ENCODE data around the gene STAC2. TPM values are rescaled to one million over a fixed set of nuclear protein-coding genes. Genes with fewer than 3 reads are reported as not detected.

STAC2 gene
- total and polyA plus RNA-seq, 2 experiments from 2014 or later, result not detected

DNA sequence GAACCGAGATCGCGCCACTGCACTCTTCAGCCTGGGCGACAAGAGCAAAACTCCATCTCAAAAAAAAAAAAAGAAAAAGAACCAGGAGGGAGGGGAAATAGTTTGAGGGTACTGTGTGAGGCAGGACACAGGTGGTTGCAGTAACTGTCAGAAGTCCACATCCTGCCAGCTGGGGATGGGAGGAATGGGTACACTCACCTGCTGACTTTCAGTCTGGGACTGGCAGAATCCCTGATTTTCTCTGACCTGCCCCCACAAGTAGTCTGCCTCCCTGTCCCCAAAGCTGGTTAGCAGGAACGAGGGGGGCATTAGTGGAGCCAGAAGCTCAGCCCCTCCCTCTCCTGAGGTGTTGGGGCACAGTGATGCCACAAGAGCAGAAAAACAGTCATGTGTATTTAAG, 52.7 kb downstream of the STAC2 start:
- H3K27me3 ChIP-seq (replicated peaks; ENCODE audit: insufficient read depth), result no peaks in the 10 kb centered on the region
- no peak overlapping the region for H2AFZ ChIP-seq
- WGBS, 2 experiments (ENCODE audit: low coverage in 1 of 2, low lambda C conversion rate in 2 of 2, missing lambda C conversion rate in 2 of 2), result 66 to 68% methylated on average over 5 of the region's 5 CpGs
- TF ChIP-seq EZH2phosphoT487 (IDR thresholded peaks at IDR 0.05; ENCODE audit: insufficient read depth, low read depth) (no peak), EZH2 (IDR thresholded peaks at IDR 0.05; ENCODE audit: insufficient read depth, poor library complexity, severe bottlenecking) (no peak)
- in situ Hi-C loops (cut with MboI), result no loop called here
- no peak overlapping the region for H3K9ac ChIP-seq
- no peaks in the 10 kb centered on the region for H4K20me1 ChIP-seq (ENCODE audit: insufficient read depth)
- H3K4me3 ChIP-seq, result no peak overlapping the region
- no peaks in the 10 kb centered on the region for H3K79me2 ChIP-seq (ENCODE audit: insufficient read depth)
- no peak overlapping the region for H3K27ac ChIP-seq
- H3F3A ChIP-seq (ENCODE audit: insufficient read depth), result no peaks in the 10 kb centered on the region
- no peaks in the 10 kb centered on the region for H3K4me1 ChIP-seq (ENCODE audit: insufficient read depth)
- H3K4me2 ChIP-seq (ENCODE audit: unreplicated experiment), result no peak overlapping the region
- DNase-seq, result no peak
- H3K36me3 ChIP-seq (ENCODE audit: low read depth), result peaks cover 10% of the 10 kb centered on the region; the same call in 1 of the 2 replicates
- no peaks in the 10 kb centered on the region for H3K9me3 ChIP-seq (ENCODE audit: low read depth)
- H3K9me2 ChIP-seq (ENCODE audit: insufficient read depth), result no peaks in the 10 kb centered on the region

DNA sequence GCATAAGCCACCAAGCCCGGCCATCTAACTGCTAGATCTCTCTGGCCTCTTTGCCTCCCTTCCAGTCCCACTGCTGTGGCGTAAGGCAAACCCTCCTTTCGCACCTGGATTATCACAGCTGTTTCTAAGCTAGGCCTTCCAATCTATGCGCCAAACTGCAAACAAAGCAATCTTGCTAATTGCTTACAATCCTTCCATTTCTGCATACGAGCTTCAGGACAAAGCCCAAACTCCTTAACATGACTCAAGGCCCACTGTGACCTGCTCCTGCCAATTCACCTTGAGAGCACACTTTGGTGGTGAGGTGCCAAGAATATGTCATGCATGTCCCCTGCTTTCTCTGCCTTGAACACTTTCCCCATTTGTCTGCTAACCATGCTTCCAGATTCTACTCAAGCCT, 53.8 kb downstream of the STAC2 start:
- Histone ChIP-seq H3K9me3 (ENCODE audit: low read depth) (no peaks in the 10 kb centered on the region), H3K4me1 (ENCODE audit: insufficient read depth) (no peaks in the 10 kb centered on the region), H3K9me2 (ENCODE audit: insufficient read depth) (no peaks in the 10 kb centered on the region), H3K36me3 (ENCODE audit: low read depth) (no peaks in the 10 kb centered on the region), H2AFZ (no peak overlapping the region), H3K4me2 (ENCODE audit: unreplicated experiment) (no peak overlapping the region), H3K79me2 (ENCODE audit: insufficient read depth) (no peaks in the 10 kb centered on the region), H3F3A (ENCODE audit: insufficient read depth) (no peaks in the 10 kb centered on the region), H4K20me1 (ENCODE audit: insufficient read depth) (no peaks in the 10 kb centered on the region), H3K4me3 (no peak overlapping the region), H3K27me3 (replicated peaks; ENCODE audit: insufficient read depth) (no peaks in the 10 kb centered on the region), H3K9ac (no peak overlapping the region), H3K27ac (no peak overlapping the region)
- WGBS, 2 experiments (ENCODE audit: low coverage in 1 of 2, low lambda C conversion rate in 2 of 2, missing lambda C conversion rate in 2 of 2), result 70 to 75% methylated on average over 5 of the region's 5 CpGs
- no peak for DNase-seq
- no peak for TF ChIP-seq EZH2 (IDR thresholded peaks at IDR 0.05; ENCODE audit: insufficient read depth, poor library complexity, severe bottlenecking)
- TF ChIP-seq EZH2phosphoT487 (IDR thresholded peaks at IDR 0.05; ENCODE audit: insufficient read depth, low read depth), result no peak
- in situ Hi-C loops (cut with MboI), result no loop called here

DNA sequence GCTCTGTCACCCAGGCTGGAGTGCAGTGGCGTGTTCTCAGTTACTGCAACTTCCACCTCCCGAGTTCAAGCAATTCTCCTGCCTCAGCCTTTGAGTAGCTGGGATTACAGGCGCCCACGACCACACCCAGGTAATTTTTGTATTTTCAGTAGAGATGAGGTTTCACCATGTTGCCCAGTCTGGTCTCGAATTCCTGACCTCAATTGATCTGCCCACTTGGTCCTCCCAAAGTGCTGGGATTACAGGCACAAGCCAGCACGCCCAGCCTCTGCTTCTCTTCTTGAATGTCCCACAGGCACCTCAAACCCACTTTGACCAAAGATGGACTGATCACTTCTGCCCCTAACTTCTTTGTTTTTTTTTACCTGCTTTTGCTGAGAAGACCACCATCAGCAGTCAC, 55.2 kb downstream of the STAC2 start:
- no peaks in the 10 kb centered on the region for H3F3A ChIP-seq (ENCODE audit: insufficient read depth)
- in situ Hi-C loops (cut with MboI), result no loop called here
- H3K9me2 ChIP-seq (ENCODE audit: insufficient read depth), result no peaks in the 10 kb centered on the region
- no peak overlapping the region for H2AFZ ChIP-seq
- WGBS, 2 experiments (ENCODE audit: low coverage in 1 of 2, low lambda C conversion rate in 2 of 2, missing lambda C conversion rate in 2 of 2), result 65 to 69% methylated on average over 6 of the region's 6 CpGs
- H3K4me1 ChIP-seq (ENCODE audit: insufficient read depth), result no peaks in the 10 kb centered on the region
- no peak overlapping the region for H3K4me3 ChIP-seq
- H3K4me2 ChIP-seq (ENCODE audit: unreplicated experiment), result no peak overlapping the region
- no peak overlapping the region for H3K9ac ChIP-seq
- DNase-seq, result no peak
- H3K9me3 ChIP-seq (ENCODE audit: low read depth), result no peaks in the 10 kb centered on the region
- no peaks in the 10 kb centered on the region for H3K79me2 ChIP-seq (ENCODE audit: insufficient read depth)
- H4K20me1 ChIP-seq (ENCODE audit: insufficient read depth), result no peaks in the 10 kb centered on the region
- H3K27me3 ChIP-seq (replicated peaks; ENCODE audit: insufficient read depth), result no peaks in the 10 kb centered on the region; the same call in 1 of the 2 replicates
- no peak for TF ChIP-seq EZH2phosphoT487 (IDR thresholded peaks at IDR 0.05; ENCODE audit: insufficient read depth, low read depth)
- TF ChIP-seq EZH2 (IDR thresholded peaks at IDR 0.05; ENCODE audit: insufficient read depth, poor library complexity, severe bottlenecking), result no peak
- H3K27ac ChIP-seq, result no peak overlapping the region
- no peaks in the 10 kb centered on the region for H3K36me3 ChIP-seq (ENCODE audit: low read depth)

DNA sequence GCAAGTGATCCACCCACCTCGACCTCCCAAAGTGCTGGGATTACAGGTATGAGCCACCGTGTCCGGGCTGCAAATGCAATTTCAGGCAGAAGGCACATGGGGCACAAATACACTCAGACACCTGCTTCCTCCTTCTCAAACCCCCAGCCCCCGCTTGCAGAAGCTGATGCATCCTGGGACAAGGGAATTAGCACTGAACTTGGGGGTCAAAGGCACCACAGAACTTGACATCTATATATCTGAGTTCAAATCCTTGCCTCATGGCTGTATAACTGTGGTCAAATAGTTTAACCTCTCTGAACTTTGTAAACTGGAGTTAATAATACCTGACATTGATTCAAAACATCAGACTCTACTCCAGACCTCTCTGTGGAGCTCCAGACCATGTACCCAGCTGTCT, 55.6 kb downstream of the STAC2 start:
- no peak for DNase-seq
- Histone ChIP-seq H3K9ac (no peak overlapping the region), H3K9me2 (ENCODE audit: insufficient read depth) (no peaks in the 10 kb centered on the region), H3K4me3 (no peak overlapping the region), H3F3A (ENCODE audit: insufficient read depth) (no peaks in the 10 kb centered on the region), H3K9me3 (ENCODE audit: low read depth) (no peaks in the 10 kb centered on the region), H3K27ac (no peak overlapping the region), H3K36me3 (ENCODE audit: low read depth) (no peaks in the 10 kb centered on the region), H3K4me1 (ENCODE audit: insufficient read depth) (no peaks in the 10 kb centered on the region), H4K20me1 (ENCODE audit: insufficient read depth) (no peaks in the 10 kb centered on the region), H3K79me2 (ENCODE audit: insufficient read depth) (no peaks in the 10 kb centered on the region), H3K4me2 (ENCODE audit: unreplicated experiment) (no peak overlapping the region), H3K27me3 (replicated peaks; ENCODE audit: insufficient read depth) (no peaks in the 10 kb centered on the region; the same call in 1 of the 2 replicates), H2AFZ (no peak overlapping the region)
- WGBS, 2 experiments (ENCODE audit: low coverage in 1 of 2, low lambda C conversion rate in 2 of 2, missing lambda C conversion rate in 2 of 2), result 70 to 72% methylated on average over 4 of the region's 4 CpGs
- in situ Hi-C loops (cut with MboI), result no loop called here
- TF ChIP-seq EZH2phosphoT487 (IDR thresholded peaks at IDR 0.05; ENCODE audit: insufficient read depth, low read depth) (no peak), EZH2 (IDR thresholded peaks at IDR 0.05; ENCODE audit: insufficient read depth, poor library complexity, severe bottlenecking) (no peak)

DNA sequence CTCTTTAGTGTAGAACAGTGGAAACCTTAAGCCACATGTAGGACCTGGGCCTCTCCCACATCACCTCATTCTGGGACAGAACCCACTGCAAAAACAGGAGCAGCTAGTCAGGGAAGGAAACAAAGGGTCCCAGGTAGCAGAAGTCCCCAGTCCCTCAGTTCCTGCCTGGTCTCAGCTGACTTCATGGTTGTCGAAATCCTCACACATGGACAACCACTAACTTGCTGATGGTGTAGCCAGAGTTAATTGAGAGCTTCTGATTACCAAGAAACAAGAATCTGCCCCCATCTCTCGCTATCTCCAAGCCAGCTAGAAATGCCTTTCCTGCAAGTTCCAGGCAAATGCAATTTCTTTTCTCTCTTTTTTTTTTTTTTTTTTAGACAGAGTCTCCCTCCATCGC, 56.2 kb downstream of the STAC2 start:
- Histone ChIP-seq H3K27ac (no peak overlapping the region), H3K9me2 (ENCODE audit: insufficient read depth) (no peaks in the 10 kb centered on the region), H3K4me1 (ENCODE audit: insufficient read depth) (no peaks in the 10 kb centered on the region), H3K79me2 (ENCODE audit: insufficient read depth) (no peaks in the 10 kb centered on the region), H3K4me2 (ENCODE audit: unreplicated experiment) (no peak overlapping the region), H3K9ac (no peak overlapping the region), H3K27me3 (replicated peaks; ENCODE audit: insufficient read depth) (no peaks in the 10 kb centered on the region; the same call in 1 of the 2 replicates), H3K4me3 (no peak overlapping the region), H3K36me3 (ENCODE audit: low read depth) (no peaks in the 10 kb centered on the region), H4K20me1 (ENCODE audit: insufficient read depth) (no peaks in the 10 kb centered on the region), H3F3A (ENCODE audit: insufficient read depth) (no peaks in the 10 kb centered on the region), H3K9me3 (ENCODE audit: low read depth) (no peaks in the 10 kb centered on the region), H2AFZ (no peak overlapping the region)
- no peak for DNase-seq
- in situ Hi-C loops (cut with MboI), result no loop called here
- TF ChIP-seq EZH2 (IDR thresholded peaks at IDR 0.05; ENCODE audit: insufficient read depth, poor library complexity, severe bottlenecking), result no peak
- TF ChIP-seq EZH2phosphoT487 (IDR thresholded peaks at IDR 0.05; ENCODE audit: insufficient read depth, low read depth), result no peak
- 48 to 55% methylated on average over 3 of the region's 3 CpGs for WGBS, 2 experiments (ENCODE audit: low coverage in 1 of 2, low lambda C conversion rate in 2 of 2, missing lambda C conversion rate in 2 of 2)

Data from GM23248 (cell line).